Panc1 (cell line): ENCODE data around the gene ADPRH.

Experiments
- TF ChIP-seq, protein P1 (sequence below), 2 experiments: IDR thresholded peaks; 2 replicates each; pipeline ENCODE4 v1.6.1; 2011 to 2012; ENCODE audit warnings: low read depth in 2 of 2, control low read depth in 1 of 2, low read length in 1 of 2, mild to moderate bottlenecking in 1 of 2, moderate library complexity in 1 of 2; ENCODE audit not compliant: insufficient read depth in 1 of 2
- TF ChIP-seq, protein P2 (sequence below): fragments of 450-650 bp; IDR thresholded peaks from 2 replicates; pipeline ENCODE4 v1.5.1; 2017; ENCODE audit warnings: mild to moderate bottlenecking

GRCh38 chr3:119632216-119632615, 52.9 kb downstream of the ADPRH start:
- TF ChIP-seq, protein P1, sequence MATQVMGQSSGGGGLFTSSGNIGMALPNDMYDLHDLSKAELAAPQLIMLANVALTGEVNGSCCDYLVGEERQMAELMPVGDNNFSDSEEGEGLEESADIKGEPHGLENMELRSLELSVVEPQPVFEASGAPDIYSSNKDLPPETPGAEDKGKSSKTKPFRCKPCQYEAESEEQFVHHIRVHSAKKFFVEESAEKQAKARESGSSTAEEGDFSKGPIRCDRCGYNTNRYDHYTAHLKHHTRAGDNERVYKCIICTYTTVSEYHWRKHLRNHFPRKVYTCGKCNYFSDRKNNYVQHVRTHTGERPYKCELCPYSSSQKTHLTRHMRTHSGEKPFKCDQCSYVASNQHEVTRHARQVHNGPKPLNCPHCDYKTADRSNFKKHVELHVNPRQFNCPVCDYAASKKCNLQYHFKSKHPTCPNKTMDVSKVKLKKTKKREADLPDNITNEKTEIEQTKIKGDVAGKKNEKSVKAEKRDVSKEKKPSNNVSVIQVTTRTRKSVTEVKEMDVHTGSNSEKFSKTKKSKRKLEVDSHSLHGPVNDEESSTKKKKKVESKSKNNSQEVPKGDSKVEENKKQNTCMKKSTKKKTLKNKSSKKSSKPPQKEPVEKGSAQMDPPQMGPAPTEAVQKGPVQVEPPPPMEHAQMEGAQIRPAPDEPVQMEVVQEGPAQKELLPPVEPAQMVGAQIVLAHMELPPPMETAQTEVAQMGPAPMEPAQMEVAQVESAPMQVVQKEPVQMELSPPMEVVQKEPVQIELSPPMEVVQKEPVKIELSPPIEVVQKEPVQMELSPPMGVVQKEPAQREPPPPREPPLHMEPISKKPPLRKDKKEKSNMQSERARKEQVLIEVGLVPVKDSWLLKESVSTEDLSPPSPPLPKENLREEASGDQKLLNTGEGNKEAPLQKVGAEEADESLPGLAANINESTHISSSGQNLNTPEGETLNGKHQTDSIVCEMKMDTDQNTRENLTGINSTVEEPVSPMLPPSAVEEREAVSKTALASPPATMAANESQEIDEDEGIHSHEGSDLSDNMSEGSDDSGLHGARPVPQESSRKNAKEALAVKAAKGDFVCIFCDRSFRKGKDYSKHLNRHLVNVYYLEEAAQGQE (IDR thresholded peaks at IDR 0.05; ENCODE audit: insufficient read depth in 1 of 2, low read depth in 2 of 2, low read length in 1 of 2), result no peak
- TF ChIP-seq, protein P2, sequence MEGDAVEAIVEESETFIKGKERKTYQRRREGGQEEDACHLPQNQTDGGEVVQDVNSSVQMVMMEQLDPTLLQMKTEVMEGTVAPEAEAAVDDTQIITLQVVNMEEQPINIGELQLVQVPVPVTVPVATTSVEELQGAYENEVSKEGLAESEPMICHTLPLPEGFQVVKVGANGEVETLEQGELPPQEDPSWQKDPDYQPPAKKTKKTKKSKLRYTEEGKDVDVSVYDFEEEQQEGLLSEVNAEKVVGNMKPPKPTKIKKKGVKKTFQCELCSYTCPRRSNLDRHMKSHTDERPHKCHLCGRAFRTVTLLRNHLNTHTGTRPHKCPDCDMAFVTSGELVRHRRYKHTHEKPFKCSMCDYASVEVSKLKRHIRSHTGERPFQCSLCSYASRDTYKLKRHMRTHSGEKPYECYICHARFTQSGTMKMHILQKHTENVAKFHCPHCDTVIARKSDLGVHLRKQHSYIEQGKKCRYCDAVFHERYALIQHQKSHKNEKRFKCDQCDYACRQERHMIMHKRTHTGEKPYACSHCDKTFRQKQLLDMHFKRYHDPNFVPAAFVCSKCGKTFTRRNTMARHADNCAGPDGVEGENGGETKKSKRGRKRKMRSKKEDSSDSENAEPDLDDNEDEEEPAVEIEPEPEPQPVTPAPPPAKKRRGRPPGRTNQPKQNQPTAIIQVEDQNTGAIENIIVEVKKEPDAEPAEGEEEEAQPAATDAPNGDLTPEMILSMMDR, result no peak
